AML-193 (cell line): ENCODE measurements around the gene PIEZO1.

ENCODE experiments used
- DNase-seq, 2 experiments: peaks; one replicate each; lab custom pipeline; 2025; lab: John Stamatoyannopoulos, UW

PIEZO1 gene

GRCh38 chr16:88749358-88749757 lies 35.7 kb downstream of the PIEZO1 start:
- DNase-seq = no peak

DNA sequence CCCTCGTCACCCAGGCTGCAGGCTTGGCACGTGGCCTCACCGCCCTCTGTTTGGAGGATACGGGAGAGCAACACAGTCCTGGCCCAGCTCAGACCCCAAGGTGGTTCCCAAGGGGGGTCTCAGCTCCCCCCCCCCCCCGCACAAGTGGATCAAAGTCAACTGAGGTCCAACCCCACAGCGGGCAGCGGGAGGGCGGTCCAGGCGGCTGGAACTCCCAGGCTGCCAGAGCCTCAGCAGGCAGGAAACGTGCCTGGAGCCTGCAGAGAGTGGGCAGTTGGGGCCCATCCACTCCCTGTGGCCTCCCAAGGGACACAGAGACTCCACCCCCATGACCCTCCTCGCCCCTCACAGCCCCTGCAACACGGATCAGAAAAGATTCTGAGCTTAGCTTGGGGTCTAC lies 36.7 kb downstream of the PIEZO1 start:
- no peak for DNase-seq

GRCh38 chr16:88747588-88748301 lies 37.3 kb downstream of the PIEZO1 start:
- peak; percentile 74 to 81 for DNase-seq

GRCh38 chr16:88746506-88746905 lies 38.5 kb downstream of the PIEZO1 start:
- DNase-seq = no peak

- no peak for DNase-seq
Measured at GRCh38 chr16:88744577-88745521, 40.2 kb downstream of the PIEZO1 start.

DNA sequence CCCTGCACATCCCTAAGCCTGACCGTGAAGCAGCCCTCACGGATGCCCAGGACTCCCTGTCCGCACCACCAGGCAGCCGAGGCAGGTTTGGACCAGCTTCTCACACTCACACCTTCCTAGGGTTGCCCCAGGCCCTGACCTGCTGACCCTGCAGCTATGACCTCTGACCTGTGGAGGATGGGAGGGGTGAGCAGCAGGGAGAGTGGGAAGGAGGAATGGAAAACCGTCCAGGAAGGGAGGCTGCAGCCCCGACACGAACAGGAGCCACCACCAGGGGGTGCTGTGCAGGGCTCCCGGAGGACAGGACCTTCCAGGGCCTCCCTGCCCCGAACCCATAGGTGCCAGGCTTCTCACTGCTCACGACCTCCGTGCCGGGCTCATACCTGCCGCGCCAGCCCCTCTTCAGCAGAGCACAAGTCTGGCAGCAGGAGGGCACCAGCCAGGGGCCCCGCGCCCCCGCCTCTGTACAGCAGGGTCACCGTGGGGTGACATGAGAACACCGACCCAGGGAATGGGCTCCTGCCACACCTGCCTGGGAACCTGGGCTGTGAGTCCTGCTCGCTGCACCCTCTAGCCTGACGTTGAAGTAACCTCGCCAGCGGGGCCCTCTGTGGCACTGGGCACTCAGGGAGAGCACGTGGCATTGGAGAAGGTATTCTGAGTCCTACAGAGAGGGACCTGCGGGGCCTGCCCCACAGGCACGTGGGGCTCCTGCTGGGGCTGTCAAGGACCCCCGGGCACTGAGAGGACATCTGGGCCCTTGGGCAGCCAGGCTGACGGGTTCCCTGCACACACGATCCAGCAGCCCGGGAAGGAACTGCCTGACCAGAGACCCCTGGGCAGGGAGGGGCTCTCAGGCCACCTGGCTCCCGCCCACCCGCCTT lies 41.1 kb downstream of the PIEZO1 start:
- DNase-seq = peak in 1 of 2 experiments; percentile 19

DNA sequence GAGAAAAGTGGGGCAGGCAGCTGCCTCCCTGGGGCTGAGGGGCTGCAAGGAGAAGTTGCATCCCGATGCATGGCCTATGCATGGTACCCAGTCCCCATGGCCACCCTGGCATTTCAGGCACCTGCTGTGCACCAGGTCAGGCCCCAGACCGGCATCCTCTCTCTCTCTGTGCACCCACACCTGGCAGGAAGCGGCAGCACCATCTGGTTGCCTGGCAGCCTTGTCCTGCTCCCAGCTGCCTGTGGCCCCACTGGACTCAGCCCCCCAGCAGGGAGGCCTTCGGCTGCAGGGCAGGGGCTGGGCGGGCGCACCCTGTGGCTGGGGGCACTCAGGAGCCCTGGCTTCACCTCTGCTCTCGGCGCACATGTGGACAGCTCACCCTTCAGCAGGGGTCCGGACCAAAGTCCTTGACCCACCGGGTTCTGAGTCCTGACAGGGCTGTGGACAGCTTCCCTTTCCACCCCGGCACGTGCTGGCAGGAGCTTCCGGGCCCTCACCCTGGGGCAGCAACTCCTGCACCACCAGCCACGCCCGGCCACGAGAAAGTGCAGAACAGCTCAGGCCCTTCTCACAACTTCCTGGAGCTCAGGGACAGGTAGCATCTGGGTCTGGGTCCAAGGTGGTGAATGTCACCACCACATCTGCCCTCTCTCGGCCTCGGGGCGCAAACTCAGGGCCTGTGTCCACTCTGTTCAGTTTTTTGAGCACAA lies 42.0 kb downstream of the PIEZO1 start:
- DNase-seq = no peak

GRCh38 chr16:88741368-88741767 lies 43.7 kb downstream of the PIEZO1 start:
- no peak for DNase-seq

DNA sequence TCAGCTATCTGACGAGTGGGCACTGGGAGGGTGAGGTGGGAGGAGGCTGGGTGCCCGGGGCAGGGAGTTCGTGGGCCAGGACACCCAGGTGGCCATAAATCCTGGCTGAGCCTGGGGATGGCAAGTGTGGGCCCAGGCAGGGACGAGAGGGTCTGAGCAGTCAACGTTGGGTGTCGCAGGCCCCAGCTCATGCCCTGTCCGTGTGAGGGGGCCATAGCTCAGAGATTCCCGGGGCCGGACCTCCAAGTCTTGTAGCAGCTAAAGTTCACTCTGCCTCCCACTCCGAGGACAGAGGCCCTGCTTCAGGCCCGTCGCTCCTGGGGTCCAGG lies 44.3 kb downstream of the PIEZO1 start:
- DNase-seq = no peak

- no peak for DNase-seq
Measured at GRCh38 chr16:88739977-88740726, 44.9 kb downstream of the PIEZO1 start.

DNA sequence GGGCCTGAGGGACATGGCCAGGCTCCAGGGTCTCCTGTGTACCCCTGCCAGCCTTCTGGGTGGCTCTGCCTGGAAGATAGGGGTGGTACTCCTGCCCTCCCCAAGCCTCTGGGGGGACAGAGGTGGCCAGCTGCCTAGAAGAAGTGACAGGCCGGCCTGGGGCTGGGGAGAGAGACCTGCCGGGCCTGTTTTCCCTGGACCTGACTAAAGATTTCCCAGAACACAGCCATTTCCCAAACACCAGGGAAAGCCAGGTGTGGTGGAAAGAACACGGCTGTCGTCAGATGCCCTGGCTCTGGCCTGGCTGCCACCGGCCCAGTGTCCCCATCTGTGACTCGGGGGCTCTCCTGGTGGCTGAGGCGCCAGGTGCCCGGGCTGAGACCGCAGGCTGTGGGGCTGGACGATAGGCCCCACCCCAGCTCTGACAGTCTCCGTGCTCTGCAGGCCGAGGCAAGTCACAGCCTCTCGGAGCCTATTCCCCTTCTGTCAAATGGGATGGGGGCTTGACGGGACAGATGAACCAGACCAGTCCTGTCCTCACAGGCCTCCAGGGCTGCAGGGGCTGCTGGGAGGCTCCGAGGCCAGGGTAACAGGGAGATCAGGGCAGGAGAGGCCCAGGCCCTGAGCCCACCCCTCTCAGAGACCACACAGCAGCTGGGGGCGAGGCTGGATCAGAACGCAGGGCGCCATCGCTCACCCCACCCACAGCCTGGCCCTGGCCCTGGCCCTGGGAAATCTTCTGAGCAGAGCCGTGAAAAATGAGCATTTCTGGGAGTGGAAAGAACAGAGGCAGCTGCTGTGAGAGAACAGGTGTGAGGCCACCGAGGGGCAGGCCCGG lies 45.7 kb downstream of the PIEZO1 start:
- no peak for DNase-seq

- no peak for DNase-seq
Measured at GRCh38 chr16:88738151-88739084, 46.6 kb downstream of the PIEZO1 start.

DNA sequence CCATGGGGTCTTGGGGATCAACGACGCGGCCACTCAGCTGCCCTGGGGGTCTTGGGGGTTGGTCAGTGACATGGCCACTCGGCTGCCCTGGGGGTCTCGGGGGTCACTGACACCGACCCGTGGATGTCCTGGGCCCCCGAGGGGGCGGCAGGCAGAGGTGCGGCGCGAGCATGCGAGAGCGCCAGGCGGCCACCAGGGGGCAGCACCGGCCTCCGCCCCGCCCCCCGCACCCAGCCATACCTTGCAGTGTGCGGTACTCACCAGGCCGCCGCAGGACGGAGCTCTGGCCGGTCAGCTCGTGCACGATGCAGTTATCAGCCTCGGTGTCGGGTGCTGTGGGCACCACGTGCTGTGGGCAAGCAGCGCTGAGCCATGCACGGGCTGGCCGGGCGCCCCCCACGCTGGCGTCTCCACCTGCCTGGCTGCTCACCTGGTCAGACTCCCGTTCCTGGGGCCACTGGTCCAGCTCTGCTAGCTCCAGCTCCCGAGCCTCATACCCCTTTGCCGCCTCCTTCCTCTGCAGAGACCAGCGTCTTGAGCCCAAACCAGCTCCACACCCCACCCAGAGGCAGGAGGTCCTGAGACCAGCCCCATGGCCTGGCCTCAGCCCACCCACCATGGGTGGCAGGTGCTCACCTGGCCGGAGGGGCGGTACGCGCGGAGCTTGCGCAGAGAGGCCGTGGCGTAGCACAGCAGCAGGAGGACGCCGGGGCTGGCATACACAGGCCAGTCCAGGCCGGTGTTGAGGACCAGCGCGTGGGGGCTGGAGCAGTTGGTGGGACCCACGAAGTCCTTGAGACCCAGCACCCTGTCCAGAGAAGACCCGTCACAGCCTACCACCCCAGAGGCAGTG lies 47.5 kb downstream of the PIEZO1 start:
- peak; percentile 71 to 79 for DNase-seq

DNA sequence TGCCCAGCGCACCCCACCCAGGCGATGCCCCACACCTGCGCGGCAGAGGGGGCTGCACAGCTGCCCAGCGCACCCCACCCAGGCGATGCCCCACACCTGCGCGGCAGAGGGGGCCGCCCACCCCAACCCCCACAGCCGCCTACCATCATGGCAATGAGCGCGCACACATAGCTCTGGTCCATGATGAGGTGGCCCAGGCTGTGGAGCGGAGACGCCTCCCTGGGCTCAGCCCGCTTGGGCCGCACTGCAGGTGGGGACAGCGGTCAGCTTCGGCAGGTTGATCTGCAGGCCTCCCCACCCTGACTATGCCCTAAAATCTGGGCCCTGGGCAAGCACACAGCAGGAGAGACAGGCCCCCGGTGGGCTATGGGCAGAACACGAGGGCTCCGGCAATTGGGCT lies 48.5 kb downstream of the PIEZO1 start:
- DNase-seq = no peak

- no peak for DNase-seq
Measured at GRCh38 chr16:88736088-88736487, 48.9 kb downstream of the PIEZO1 start.

DNA sequence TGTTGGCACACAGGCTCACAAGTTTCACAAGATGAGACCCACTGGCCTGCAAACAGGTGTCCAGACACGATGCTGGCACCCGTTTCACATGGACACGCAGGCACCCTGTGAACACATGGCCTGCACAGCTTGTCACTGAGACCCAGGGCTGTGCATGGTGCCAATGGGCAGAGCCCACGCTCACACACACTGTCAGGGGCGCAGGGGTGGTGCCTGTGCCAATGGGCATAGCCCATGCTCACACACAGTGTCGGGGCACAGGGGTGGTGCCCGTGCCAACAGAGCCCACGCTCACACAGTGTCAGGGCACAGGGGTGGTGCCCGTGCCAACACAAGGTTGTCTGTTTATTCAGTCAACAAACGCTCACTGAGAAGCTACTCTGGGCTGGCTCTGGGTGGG lies 49.4 kb downstream of the PIEZO1 start:
- no peak for DNase-seq

DNA sequence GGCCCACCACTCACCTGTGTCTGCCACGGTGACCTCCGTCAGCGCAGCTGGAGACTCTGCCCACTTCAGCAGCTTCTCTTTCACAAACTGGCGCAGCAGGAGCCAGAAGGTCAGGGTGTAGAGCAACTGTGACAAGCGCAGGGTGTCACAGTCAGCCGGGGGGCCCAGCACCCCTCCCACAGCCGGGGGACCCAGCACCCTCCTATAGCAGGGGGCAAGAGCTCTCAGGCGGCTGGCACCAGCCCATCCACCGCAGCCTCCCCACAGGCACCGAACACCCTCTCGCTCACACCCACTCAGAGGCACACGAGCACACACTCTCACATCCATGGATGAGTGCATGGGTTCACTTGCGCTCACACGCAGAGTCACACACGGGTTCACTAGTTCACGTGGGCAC lies 49.9 kb downstream of the PIEZO1 start:
- DNase-seq = no peak

DNA sequence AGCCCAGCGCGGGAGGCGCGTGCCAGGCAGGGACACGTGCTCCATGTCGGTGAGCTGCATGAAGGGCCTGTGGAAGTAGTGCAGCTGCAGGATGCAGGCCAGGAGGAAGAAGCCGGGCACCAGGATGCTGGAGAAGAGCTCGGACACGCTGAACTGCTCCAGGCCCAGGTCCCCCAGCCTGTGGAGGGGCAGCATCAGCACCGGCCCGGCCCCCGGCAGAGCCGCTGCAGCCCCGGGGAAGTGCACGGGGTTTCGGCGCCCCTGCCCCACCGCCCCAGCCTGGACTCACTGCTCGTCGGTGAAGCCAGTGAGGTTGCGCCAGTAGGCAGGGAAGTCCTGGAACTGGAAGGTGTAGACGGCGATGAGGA lies 50.7 kb downstream of the PIEZO1 start:
- no peak for DNase-seq
